K562 (cell line): ENCODE results near the gene ATP2A3.

ENCODE experiments used
- TAF1 ChIP-seq: IDR thresholded peaks from 2 replicates; pipeline ENCODE4 v1.6.1; 2011; ENCODE audit warnings: mild to moderate bottlenecking, low read length, moderate library complexity; ENCODE audit not compliant: insufficient read depth, control insufficient read depth, severe bottlenecking; ENCODE audit errors: extremely low read depth
- YBX1 ChIP-seq: fragments of 450-650 bp; IDR thresholded peaks from 2 replicates; pipeline ENCODE4 v1.7.1; 2016; ENCODE audit warnings: mild to moderate bottlenecking
- ZNF274 ChIP-seq: IDR thresholded peaks from 2 replicates; pipeline ENCODE4 v1.6.1; 2011; ENCODE audit warnings: low read depth, mild to moderate bottlenecking, low read length, moderate library complexity, borderline replicate concordance

GRCh38 chr17:3976675-3977171, 12.5 kb upstream of the ATP2A3 start:
- no peak for TF ChIP-seq YBX1
- no peak for TF ChIP-seq TAF1
- no peak for TF ChIP-seq ZNF274
